GM12892 (cell line): ENCODE results near the gene SPSB1.

Experiments
- POLR2A ChIP-seq: IDR thresholded peaks from 2 replicates; pipeline ENCODE4 v1.6.1; 2011; ENCODE audit warnings: low read depth, low read length, control low read depth
- POLR2AphosphoS5 ChIP-seq: IDR thresholded peaks from 2 replicates; pipeline ENCODE4 v1.6.1; 2011; ENCODE audit warnings: low read depth, low read length, control low read depth

- TF ChIP-seq POLR2A (no peak), POLR2AphosphoS5 (no peak)
These were observed 73.6 kb downstream of the SPSB1 start for GRCh38 chr1:9366298-9366697.
